OCI-LY3 (cell line): ENCODE results near the gene NOP16.

ENCODE experiments used
- H2AFZ ChIP-seq: fragments of 200-600, 300-600 bp; shearing (Covaris generic); 2 replicates; pipeline ENCODE4 v1.6.0; 2014; ENCODE audit warnings: antibody characterized with exemption, low read depth, low read length
- H3K27ac ChIP-seq: fragments of 200-600, 300-600 bp; sonication (generic); 2 replicates; pipeline ENCODE4 v1.5.1; 2014; ENCODE audit warnings: mild to moderate bottlenecking, low read length, moderate library complexity, mixed read lengths
- H3K27me3 ChIP-seq: fragments of 200-600, 300-600 bp; sonication (generic); 2 replicates; pipeline ENCODE4 v1.6.1; 2014; ENCODE audit warnings: low read depth, low read length, mixed read lengths
- H3K36me3 ChIP-seq: fragments of 200-600, 300-600 bp; sonication (generic); replicated peaks from 2 replicates; pipeline ENCODE3; 2014; ENCODE audit warnings: low read depth, low read length, mixed read lengths
- H3K4me1 ChIP-seq: fragments of 300-600, 200-600 bp; sonication (generic); 2 replicates; pipeline ENCODE4 v1.6.1; 2014; ENCODE audit warnings: low read length, mixed read lengths
- H3K4me2 ChIP-seq: fragments of 200-600, 300-600 bp; sonication (generic); 2 replicates; pipeline ENCODE4 v1.6.1; 2014; ENCODE audit warnings: low read length, mixed read lengths
- H3K4me3 ChIP-seq: fragments of 300-600, 200-600 bp; sonication (generic); 2 replicates; pipeline ENCODE4 v1.5.1; 2014; ENCODE audit warnings: antibody characterized with exemption, mild to moderate bottlenecking, low read length, moderate library complexity
- H3K79me2 ChIP-seq: fragments of 300-600, 200-600 bp; shearing (Covaris generic); 2 replicates; pipeline ENCODE4 v1.6.1; 2014; ENCODE audit warnings: mild to moderate bottlenecking, low read length, mixed read lengths
- H3K9ac ChIP-seq: fragments of 300-600, 200-600 bp; shearing (Covaris generic); 2 replicates; pipeline ENCODE4 v1.6.0; 2014; ENCODE audit warnings: mild to moderate bottlenecking, low read length, moderate library complexity
- H3K9me3 ChIP-seq: fragments of 200-600, 300-600 bp; shearing (Covaris generic); 2 replicates; pipeline ENCODE4 v1.6.1; 2014; ENCODE audit warnings: low read length, mixed read lengths; ENCODE audit not compliant: insufficient read depth
- H4K20me1 ChIP-seq: fragments of 200-600, 300-600 bp; sonication (generic); 2 replicates; pipeline ENCODE4 v1.6.1; 2016; ENCODE audit warnings: low read length, mixed read lengths; ENCODE audit not compliant: insufficient read depth
- CTCF ChIP-seq: fragments of 200-600, 300-600 bp; sonication (generic); IDR thresholded peaks from 2 replicates; pipeline ENCODE4 v1.5.1; 2014; ENCODE audit warnings: antibody characterized with exemption, low read length, low read depth
- EZH2phosphoT487 ChIP-seq: fragments of 200-600 bp; shearing (Covaris generic); IDR thresholded peaks from 2 replicates; pipeline ENCODE4 v1.6.1; 2018; ENCODE audit warnings: antibody characterized with exemption, mixed run types, low read depth

NOP16 gene

GRCh38 chr5:176401281-176402205 is 13.1 kb upstream of the NOP16 start:
- H3K27ac ChIP-seq: no peak overlapping the region

GRCh38 chr5:176400382-176401156 is 12.2 kb upstream of the NOP16 start:
- H4K20me1 ChIP-seq: no peaks in the 10 kb centered on the region
- no peaks in the 10 kb centered on the region for H3K27me3 ChIP-seq
- no peaks in the 10 kb centered on the region for H3K36me3 ChIP-seq
- no peak for TF ChIP-seq CTCF
- TF ChIP-seq EZH2phosphoT487: no peak
- H3K9me3 ChIP-seq: no peaks in the 10 kb centered on the region
- no peaks in the 10 kb centered on the region for H3K79me2 ChIP-seq
- no peaks in the 10 kb centered on the region for H3K4me1 ChIP-seq
- H3K4me3 ChIP-seq: no peak overlapping the region
- no peak overlapping the region for H3K9ac ChIP-seq
- no peak overlapping the region for H3K27ac ChIP-seq
- H3K4me2 ChIP-seq: no peak overlapping the region
- H2AFZ ChIP-seq: no peak overlapping the region

More at GRCh38 chr5:176401281-176402205, 13.1 kb upstream of the NOP16 start:
- H3K36me3 ChIP-seq: no peaks in the 10 kb centered on the region
- H4K20me1 ChIP-seq: no peaks in the 10 kb centered on the region
- peaks cover 1% of the 10 kb centered on the region; the same call in 1 of the 2 replicates for H3K4me1 ChIP-seq
- H3K27me3 ChIP-seq: no peaks in the 10 kb centered on the region
- no peak overlapping the region for H3K9ac ChIP-seq
- no peaks in the 10 kb centered on the region for H3K9me3 ChIP-seq
- no peak for TF ChIP-seq CTCF
- no peak for TF ChIP-seq EZH2phosphoT487
- H2AFZ ChIP-seq: no peak overlapping the region
- no peaks in the 10 kb centered on the region for H3K79me2 ChIP-seq
- no peak overlapping the region for H3K4me3 ChIP-seq
- no peak overlapping the region for H3K4me2 ChIP-seq

- no peak for TF ChIP-seq CTCF
- no peak for TF ChIP-seq EZH2phosphoT487
- H3K4me3 ChIP-seq: no peak overlapping the region
- H3K4me2 ChIP-seq: no peak overlapping the region
- H3K27ac ChIP-seq: no peak overlapping the region
- no peaks in the 10 kb centered on the region for H3K36me3 ChIP-seq
- H4K20me1 ChIP-seq: no peaks in the 10 kb centered on the region
- no peaks in the 10 kb centered on the region for H3K4me1 ChIP-seq
- H3K9me3 ChIP-seq: no peaks in the 10 kb centered on the region
- no peaks in the 10 kb centered on the region for H3K27me3 ChIP-seq
- no peak overlapping the region for H3K9ac ChIP-seq
- no peaks in the 10 kb centered on the region for H3K79me2 ChIP-seq
- no peak overlapping the region for H2AFZ ChIP-seq
Measured at GRCh38 chr5:176397736-176398420, 9.5 kb upstream of the NOP16 start.

DNA sequence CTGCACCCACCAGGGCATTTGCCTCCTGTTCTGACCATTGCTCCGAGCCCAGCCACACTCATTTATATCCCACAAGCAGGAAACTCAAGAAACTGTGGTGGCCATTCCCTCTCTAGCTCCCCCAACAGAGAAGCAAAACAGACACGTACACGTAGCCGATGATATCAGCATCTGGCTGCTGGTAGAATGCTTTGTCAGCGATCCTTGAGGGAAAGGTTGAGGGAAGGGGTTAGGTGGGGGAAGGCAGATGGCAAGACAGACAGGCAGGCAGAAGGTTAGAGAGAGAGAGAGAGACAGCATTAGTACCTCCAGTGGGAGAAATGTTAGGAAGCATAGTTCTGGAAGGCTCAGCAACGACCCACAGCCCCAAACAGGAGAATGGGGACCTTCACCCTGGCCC is 7.9 kb upstream of the NOP16 start:
- no peaks in the 10 kb centered on the region for H4K20me1 ChIP-seq
- no peak overlapping the region for H3K27ac ChIP-seq
- H3K9ac ChIP-seq: no peak overlapping the region
- H3K9me3 ChIP-seq: no peaks in the 10 kb centered on the region
- H3K36me3 ChIP-seq: peaks cover 6% of the 10 kb centered on the region
- H3K79me2 ChIP-seq: no peaks in the 10 kb centered on the region
- no peak for TF ChIP-seq CTCF
- no peak for TF ChIP-seq EZH2phosphoT487
- no peak overlapping the region for H3K4me2 ChIP-seq
- no peak overlapping the region for H3K4me3 ChIP-seq
- no peaks in the 10 kb centered on the region for H3K4me1 ChIP-seq
- H3K27me3 ChIP-seq: no peaks in the 10 kb centered on the region
- no peak overlapping the region for H2AFZ ChIP-seq
